ENCODE results near the gene TBC1D32.

TBC1D32 gene

DNA sequence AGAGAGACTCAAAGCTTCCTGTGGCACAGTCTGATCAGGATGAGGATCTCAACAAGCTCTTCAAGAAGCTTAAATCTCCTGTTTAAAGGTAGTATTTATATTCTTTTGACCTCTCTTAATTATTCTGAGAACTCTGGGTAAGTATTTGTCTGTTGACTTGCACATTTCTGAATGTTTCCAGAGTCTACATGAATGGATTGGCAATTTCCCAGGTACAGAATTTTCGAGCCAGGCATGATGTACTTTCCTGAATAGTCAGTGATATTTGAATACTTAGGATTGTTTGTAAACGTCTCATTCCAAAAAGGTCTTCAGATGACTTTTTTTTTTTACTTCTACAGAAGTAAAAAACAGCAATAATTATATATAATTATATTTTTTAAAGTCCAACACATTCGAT lies 293.4 kb downstream of the TBC1D32 start:
- Histone ChIP-seq H3K4me3 (ENCODE audit: low read depth in 1 of 2, low read length in 1 of 2) (no peak overlapping the region), H3K36me3 (no peaks in the 10 kb centered on the region), H3K4me1 (ENCODE audit: control insufficient read depth in 1 of 2, insufficient read depth in 1 of 2, low read depth in 1 of 2, low read length in 1 of 2) (no peaks in the 10 kb centered on the region), H3K27me3 (no peaks in the 10 kb centered on the region), H3K9me3 (no peaks in the 10 kb centered on the region), H3K27ac (no peak overlapping the region)
- TF ChIP-seq, protein P1, sequence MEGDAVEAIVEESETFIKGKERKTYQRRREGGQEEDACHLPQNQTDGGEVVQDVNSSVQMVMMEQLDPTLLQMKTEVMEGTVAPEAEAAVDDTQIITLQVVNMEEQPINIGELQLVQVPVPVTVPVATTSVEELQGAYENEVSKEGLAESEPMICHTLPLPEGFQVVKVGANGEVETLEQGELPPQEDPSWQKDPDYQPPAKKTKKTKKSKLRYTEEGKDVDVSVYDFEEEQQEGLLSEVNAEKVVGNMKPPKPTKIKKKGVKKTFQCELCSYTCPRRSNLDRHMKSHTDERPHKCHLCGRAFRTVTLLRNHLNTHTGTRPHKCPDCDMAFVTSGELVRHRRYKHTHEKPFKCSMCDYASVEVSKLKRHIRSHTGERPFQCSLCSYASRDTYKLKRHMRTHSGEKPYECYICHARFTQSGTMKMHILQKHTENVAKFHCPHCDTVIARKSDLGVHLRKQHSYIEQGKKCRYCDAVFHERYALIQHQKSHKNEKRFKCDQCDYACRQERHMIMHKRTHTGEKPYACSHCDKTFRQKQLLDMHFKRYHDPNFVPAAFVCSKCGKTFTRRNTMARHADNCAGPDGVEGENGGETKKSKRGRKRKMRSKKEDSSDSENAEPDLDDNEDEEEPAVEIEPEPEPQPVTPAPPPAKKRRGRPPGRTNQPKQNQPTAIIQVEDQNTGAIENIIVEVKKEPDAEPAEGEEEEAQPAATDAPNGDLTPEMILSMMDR (IDR thresholded peaks at IDR 0.05), result no peak

DNA sequence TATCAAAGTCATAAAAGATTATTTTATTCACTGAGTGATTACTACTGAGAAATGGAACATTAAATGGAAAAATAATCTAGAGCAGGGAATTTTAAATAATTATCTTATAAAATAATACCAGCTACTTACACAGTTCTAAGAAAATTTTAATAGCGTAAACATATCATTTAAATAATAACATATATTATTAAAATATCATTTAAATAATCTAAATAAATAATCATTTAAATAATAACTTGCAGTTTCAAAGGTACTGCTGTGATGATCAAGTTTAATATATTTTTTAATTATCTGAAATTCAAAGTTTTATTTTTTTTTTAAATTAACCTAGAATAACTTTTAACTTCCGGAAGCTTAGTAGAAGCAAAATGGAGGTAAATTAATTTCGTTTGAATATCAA lies 301.2 kb downstream of the TBC1D32 start:
- Histone ChIP-seq H3K36me3 (no peaks in the 10 kb centered on the region), H3K27ac (no peak overlapping the region), H3K4me3 (ENCODE audit: low read depth in 1 of 2, low read length in 1 of 2) (no peak overlapping the region), H3K9me3 (no peaks in the 10 kb centered on the region), H3K4me1 (ENCODE audit: control insufficient read depth in 1 of 2, insufficient read depth in 1 of 2, low read depth in 1 of 2, low read length in 1 of 2) (no peaks in the 10 kb centered on the region), H3K27me3 (no peaks in the 10 kb centered on the region)
- TF ChIP-seq, protein P1 (IDR thresholded peaks at IDR 0.05), result no peak

DNA sequence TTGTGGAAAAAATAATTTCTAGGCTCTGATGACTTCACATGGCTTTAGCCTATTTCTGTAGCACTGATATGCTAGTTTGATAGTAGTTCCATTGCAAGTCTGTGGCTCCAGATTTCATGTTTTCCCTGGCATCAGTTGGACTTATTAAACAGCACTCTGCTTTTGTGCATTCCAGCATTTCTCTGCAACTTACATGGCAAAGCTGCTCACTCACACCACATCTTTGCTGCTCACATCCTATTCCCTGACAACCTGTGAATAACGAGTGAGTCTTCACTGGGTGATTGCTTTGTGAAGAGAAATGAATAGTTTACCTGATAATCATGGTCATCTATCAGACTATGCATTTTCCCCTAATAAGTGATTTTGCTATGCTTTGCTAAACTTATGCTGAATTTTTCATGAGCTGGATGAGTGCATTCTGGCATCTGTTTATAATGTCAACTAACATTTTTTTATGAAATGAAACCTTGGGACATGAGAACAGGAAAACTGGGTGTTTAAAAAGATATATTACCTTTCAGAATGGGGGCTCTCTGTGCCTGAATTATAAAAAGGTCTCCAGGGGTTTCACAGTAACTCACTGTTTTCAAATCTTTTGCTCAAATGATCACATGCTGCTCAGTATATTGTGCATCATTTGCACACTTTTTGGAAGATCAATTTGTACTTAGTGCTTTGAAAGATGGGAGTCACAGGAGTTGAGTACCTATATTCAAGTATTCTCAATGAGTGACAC lies 301.8 kb downstream of the TBC1D32 start:
- Histone ChIP-seq H3K9me3 (no peaks in the 10 kb centered on the region), H3K36me3 (no peaks in the 10 kb centered on the region), H3K27me3 (no peaks in the 10 kb centered on the region), H3K27ac (no peak overlapping the region), H3K4me3 (ENCODE audit: low read depth in 1 of 2, low read length in 1 of 2) (no peak overlapping the region), H3K4me1 (ENCODE audit: control insufficient read depth in 1 of 2, insufficient read depth in 1 of 2, low read depth in 1 of 2, low read length in 1 of 2) (no peaks in the 10 kb centered on the region)
- TF ChIP-seq, protein P1 (IDR thresholded peaks at IDR 0.05), result no peak
